Common myeloid progenitor, CD34-positive (primary cell): ENCODE measurements around the gene EMX1.
A peak's percentile ranks its signal among the peaks of the same experiment; 100 is the strongest.

Experiments
- CTCF ChIA-PET: fragments of 350-600 bp; sonication (Branson Sonifier 250); formaldehyde crosslinking; loops from one replicate; lab custom pipeline; 2021; ENCODE audit warnings: antibody characterized with exemption; lab: Charles Lee
- POLR2A ChIA-PET: fragments of 350-600 bp; sonication (Branson Sonifier 250); formaldehyde crosslinking; loops from one replicate; lab custom pipeline; 2021; ENCODE audit warnings: antibody characterized with exemption; lab: Charles Lee
- DNase-seq, 3 donors: peaks; one replicate each; pipeline versions ENCODE4 v3.0.0 to v3.0.0-alpha.2; 2013
- H3K27ac ChIP-seq, 2 experiments: 1 replicate in 1 of 2; 2 replicates in 1 of 2; pipeline ENCODE4 v1.7.0; 2013; ENCODE audit warnings: inconsistent platforms in 2 of 2, low read length in 2 of 2, mild to moderate bottlenecking in 2 of 2, low read depth in 1 of 2, moderate library complexity in 1 of 2; ENCODE audit not compliant: severe bottlenecking in 2 of 2, insufficient read depth in 1 of 2, poor library complexity in 1 of 2
- H3K27me3 ChIP-seq, 5 experiments: replicated peaks in 2 of 5; 1 replicate in 3 of 5; 2 replicates in 2 of 5; pipeline versions ENCODE4 v1.6.1 to v1.7.0; 2013; ENCODE audit warnings: low read length in 4 of 5, mild to moderate bottlenecking in 2 of 5, moderate library complexity in 2 of 5, inconsistent platforms in 1 of 5; ENCODE audit not compliant: insufficient read depth in 5 of 5, control insufficient read depth in 4 of 5
- H3K36me3 ChIP-seq, 4 experiments: 1 replicate in 2 of 4; 2 replicates in 2 of 4; pipeline versions ENCODE4 v1.6.1 to v1.7.0; 2013; ENCODE audit warnings: low read length in 3 of 4, control low read depth in 1 of 4, mild to moderate bottlenecking in 1 of 4; ENCODE audit not compliant: control insufficient read depth in 4 of 4, insufficient read depth in 4 of 4
- H3K4me1 ChIP-seq, 4 experiments: 1 replicate in 3 of 4; 2 replicates in 1 of 4; pipeline versions ENCODE4 v1.6.1 to v1.7.1; 2013; ENCODE audit warnings: low read length in 3 of 4, mild to moderate bottlenecking in 3 of 4, control low read depth in 1 of 4, inconsistent platforms in 1 of 4, moderate library complexity in 1 of 4; ENCODE audit not compliant: control insufficient read depth in 4 of 4, insufficient read depth in 4 of 4; ENCODE audit errors: control extremely low read depth in 1 of 4
- H3K4me3 ChIP-seq, 7 experiments: 1 replicate in 4 of 7; 2 replicates in 3 of 7; pipeline versions ENCODE4 v1.5.1 to v1.7.0; 2013; ENCODE audit warnings: mild to moderate bottlenecking in 7 of 7, low read length in 6 of 7, moderate library complexity in 6 of 7, inconsistent platforms in 2 of 7, low read depth in 2 of 7, control low read depth in 1 of 7; ENCODE audit not compliant: insufficient read depth in 4 of 7, control insufficient read depth in 1 of 7; ENCODE audit errors: extremely low read depth in 1 of 7
- H3K9me3 ChIP-seq, 5 experiments: 1 replicate in 4 of 5; 2 replicates in 1 of 5; pipeline versions ENCODE4 v1.6.1 to v1.7.1; 2013; ENCODE audit warnings: low read length in 4 of 5, mild to moderate bottlenecking in 2 of 5, inconsistent platforms in 1 of 5, low read depth in 1 of 5, moderate library complexity in 1 of 5; ENCODE audit not compliant: control insufficient read depth in 4 of 5, insufficient read depth in 2 of 5; ENCODE audit errors: control extremely low read depth in 1 of 5
- WGBS: methylation state at CpG from one replicate; pipeline ENCODE4 v1.1.5; 2013; ENCODE audit not compliant: insufficient coverage; 5-methylcytosine and 5-hydroxymethylcytosine counted together

The EMX1 gene

GRCh38 chr2:72914206-72914559 lies 3.1 kb upstream of the EMX1 start:
- WGBS, result 4% methylated on average over 7 of the region's 7 CpGs
- Histone ChIP-seq H3K9me3 (no peaks in the 10 kb centered on the region), H3K4me1 (peaks cover 0 to 34% (median 26%) of the 10 kb centered on the region in 4 experiments), H3K4me3 (no peak overlapping the region), H3K27ac (no peak overlapping the region), H3K27me3 (peaks cover 24 to 98% (median 55%) of the 10 kb centered on the region in 5 experiments), H3K36me3 (no peaks in the 10 kb centered on the region)
- CTCF ChIA-PET, result interaction anchor here (0.6 to 1.6 kb wide), 4 partner anchors 10 to 24 kb away, joined by 3 to 5 read pairs (median 3); no protein-coding TSS in a partner anchor
- POLR2A ChIA-PET, result no interaction called here
- DNase-seq, result no peak

DNA sequence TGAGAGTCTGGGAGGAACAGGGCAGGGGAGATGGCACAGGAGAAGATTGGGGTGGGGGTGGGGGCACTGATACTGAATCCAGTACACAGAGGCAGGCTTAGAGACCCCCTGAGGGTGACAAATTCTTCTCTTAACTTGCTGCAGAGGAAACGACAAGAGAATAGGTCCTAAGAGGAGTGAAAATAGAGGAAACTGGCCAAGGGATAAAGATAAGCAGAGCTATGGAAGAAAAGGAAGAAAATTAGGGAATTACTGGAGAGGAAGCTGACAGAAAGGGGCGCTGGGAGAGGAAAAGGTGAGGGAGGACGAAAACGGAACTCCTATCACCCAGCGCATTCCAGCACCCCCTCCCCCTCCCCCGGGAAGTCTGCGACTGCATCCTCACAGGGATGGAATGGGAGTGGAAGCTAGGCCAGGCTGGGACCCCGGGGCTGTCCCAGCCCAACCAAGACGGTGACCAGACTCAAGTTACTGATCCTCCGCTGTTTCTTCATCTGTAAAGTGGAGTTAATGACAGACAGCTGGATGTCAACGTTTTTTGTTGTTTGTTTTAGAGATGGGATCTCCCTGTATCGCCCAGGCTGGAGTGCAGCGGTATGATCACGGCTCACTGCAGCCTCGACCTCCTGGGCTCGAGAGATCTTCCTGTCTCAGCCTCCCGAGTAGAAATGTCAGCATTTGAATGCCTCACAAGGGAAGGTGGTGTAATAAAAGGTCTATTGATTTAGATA lies 2.6 kb upstream of the EMX1 start:
- Histone ChIP-seq H3K36me3 (no peaks in the 10 kb centered on the region), H3K4me1 (peaks cover 0 to 34% (median 26%) of the 10 kb centered on the region in 4 experiments), H3K9me3 (no peaks in the 10 kb centered on the region), H3K27ac (no peak overlapping the region), H3K27me3 (peaks cover 24 to 98% (median 56%) of the 10 kb centered on the region in 5 experiments), H3K4me3 (no peak overlapping the region)
- 3% methylated on average over 6 of the region's 17 CpGs for WGBS
- CTCF ChIA-PET, result interaction anchor here (0.6 to 1.6 kb wide), 5 partner anchors 11 to 28 kb away, joined by 3 to 5 read pairs (median 3); partner anchors contain the start of gene SPR
- no peak for DNase-seq
- POLR2A ChIA-PET, result no interaction called here

DNA sequence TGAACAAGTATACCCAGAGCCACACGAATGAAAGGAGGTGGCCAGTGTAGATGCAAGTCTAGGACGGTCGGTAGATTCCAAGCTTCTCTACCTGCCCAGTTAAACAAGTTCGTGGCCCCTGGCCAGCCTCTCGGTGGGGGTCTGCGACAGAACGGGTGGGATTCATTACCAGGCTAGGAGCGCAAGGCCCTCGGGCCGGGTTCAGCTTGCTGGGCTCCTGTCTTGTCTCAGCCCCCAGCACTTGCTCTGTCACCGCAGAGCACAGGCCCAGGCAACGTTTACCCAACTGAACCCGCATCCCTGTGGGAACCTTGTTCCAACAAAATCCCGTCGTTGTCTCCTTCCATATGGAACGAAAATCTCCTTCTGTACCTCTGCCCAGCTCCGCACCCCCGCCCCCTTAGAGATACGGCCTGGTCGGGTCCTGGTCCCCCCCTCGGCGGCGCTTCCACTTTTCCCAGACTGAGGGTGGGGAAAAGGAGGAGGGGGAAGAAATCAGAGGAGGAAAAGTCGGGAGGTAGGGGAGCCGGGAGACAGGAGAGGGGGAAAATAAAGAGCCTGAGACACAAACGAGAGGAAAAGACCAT lies 1.9 kb upstream of the EMX1 start:
- Histone ChIP-seq H3K36me3 (no peaks in the 10 kb centered on the region), H3K9me3 (no peaks in the 10 kb centered on the region), H3K4me3 (peak overlapping the region in 3 of 7 experiments; percentile 28 to 60 (median 41)), H3K27me3 (peaks cover 22 to 98% (median 59%) of the 10 kb centered on the region in 5 experiments), H3K27ac (no peak overlapping the region), H3K4me1 (peaks cover 0 to 41% (median 31%) of the 10 kb centered on the region in 4 experiments)
- ChIA-PET CTCF (interaction anchor here (1.0 to 1.6 kb wide), 2 partner anchors 22 to 28 kb away, joined by 3 to 5 read pairs; partner anchors contain the start of gene SPR), POLR2A (no interaction called here)
- WGBS, result 3% methylated on average over 8 of the region's 26 CpGs
- no peak for DNase-seq

DNA sequence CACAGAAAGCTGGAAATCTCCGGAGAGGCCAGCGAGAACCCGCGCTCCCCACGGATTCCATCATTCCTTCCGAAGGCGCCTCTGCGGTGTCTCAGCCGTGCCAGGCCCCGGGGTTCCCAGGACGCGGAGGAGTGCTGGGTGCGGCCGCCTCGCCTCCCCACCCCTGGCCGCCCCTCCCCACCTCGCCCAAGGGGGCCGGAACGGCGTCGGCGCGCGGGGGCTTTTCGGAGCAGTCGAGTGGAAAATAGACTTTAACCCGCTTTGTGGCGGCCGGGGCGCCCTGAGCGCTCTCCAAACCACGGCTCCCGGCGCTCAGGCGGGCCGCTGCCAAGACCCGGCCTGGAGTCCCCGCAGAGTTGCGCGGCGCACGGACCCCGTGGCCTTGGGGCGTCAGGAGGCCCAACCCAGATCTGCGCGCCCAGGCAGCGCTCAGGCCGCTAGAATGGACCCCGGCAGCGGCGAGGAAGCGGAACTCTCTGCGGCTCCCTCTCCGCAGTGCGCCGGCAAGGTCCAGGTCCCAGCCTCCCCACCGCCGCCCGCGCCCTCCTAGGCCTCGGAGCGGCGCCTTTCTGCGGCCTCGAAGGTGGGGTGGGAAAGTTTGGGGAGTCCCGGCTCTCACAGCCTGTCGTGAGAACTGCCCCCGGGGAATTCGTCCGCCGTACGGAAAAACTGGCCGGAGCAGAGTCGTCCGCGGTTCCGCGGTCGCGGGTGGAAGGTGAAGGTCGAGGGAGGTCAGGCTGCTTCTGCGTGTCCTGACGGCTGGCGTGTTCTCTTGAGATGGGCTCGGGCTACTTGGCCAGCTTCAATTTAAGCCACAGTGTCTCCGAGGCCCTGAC lies 1.2 kb upstream of the EMX1 start:
- POLR2A ChIA-PET, result no interaction called here

GRCh38 chr2:72916743-72917137 lies 579 bp upstream of the EMX1 start:
- Histone ChIP-seq H3K4me3 (peak overlapping the region in 5 of 7 experiments; percentile 23 to 66 (median 56)), H3K36me3 (no peaks in the 10 kb centered on the region), H3K27ac (no peak overlapping the region), H3K27me3 (peaks cover 19 to 98% (median 64%) of the 10 kb centered on the region in 5 experiments), H3K9me3 (no peaks in the 10 kb centered on the region), H3K4me1 (peaks cover 0 to 48% (median 36%) of the 10 kb centered on the region in 4 experiments)
- 3% methylated on average over 22 of the region's 29 CpGs for WGBS
- ChIA-PET POLR2A (no interaction called here), CTCF (interaction anchor here (1.1 to 2.2 kb wide), 5 partner anchors 9 to 29 kb away, joined by 3 to 6 read pairs (median 4); partner anchors contain the start of gene SPR)
- DNase-seq, result no peak

More for the DNA sequence above, 1.2 kb upstream of the EMX1 start:
- WGBS, result under 1% methylated on average over 80 of the region's 86 CpGs
- Histone ChIP-seq H3K36me3 (no peaks in the 10 kb centered on the region), H3K27ac (no peak overlapping the region), H3K9me3 (no peaks in the 10 kb centered on the region), H3K4me1 (peaks cover 0 to 48% (median 36%) of the 10 kb centered on the region in 4 experiments), H3K4me3 (peak overlapping the region in 4 of 7 experiments; percentile 28 to 60 (median 56)), H3K27me3 (peaks cover 19 to 98% (median 62%) of the 10 kb centered on the region in 5 experiments)
- CTCF ChIA-PET, result interaction anchor here (1.1 to 2.2 kb wide), 5 partner anchors 10 to 28 kb away, joined by 3 to 6 read pairs (median 4); partner anchors contain the start of gene SPR
- peak; percentile 47 to 81 (median 76) for DNase-seq

DNA sequence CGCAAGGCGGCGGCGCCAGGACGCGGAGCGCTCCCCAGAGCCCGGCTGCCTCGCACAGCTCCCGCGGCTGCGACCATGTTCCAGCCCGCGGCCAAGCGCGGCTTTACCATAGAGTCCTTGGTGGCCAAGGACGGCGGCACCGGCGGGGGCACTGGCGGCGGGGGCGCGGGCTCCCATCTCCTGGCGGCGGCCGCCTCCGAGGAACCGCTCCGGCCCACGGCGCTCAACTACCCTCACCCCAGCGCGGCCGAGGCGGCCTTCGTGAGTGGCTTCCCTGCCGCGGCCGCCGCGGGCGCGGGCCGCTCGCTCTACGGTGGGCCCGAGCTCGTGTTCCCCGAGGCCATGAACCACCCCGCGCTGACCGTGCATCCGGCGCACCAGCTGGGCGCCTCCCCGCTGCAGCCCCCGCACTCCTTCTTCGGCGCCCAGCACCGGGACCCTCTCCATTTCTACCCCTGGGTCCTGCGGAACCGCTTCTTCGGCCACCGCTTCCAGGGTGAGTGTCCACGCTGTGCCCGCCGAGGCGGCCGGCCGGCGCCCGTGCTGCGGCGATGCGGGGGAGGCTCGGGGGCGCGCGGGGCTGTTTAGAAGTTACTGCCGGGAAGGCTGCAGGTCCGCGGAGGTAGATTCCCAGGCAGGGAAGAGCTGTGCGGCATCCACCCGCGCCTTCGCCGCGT lies 696 bp downstream of the EMX1 start:
- peak overlapping the region in 3 of 7 experiments; percentile 21 to 54 (median 48) for H3K4me3 ChIP-seq
- no peaks in the 10 kb centered on the region for H3K9me3 ChIP-seq
- CTCF ChIA-PET, result interaction anchor here (1.5 to 2.2 kb wide), 3 partner anchors 8 to 28 kb away, joined by 4 to 5 read pairs (median 4); no protein-coding TSS in a partner anchor
- peaks cover 16 to 99% (median 74%) of the 10 kb centered on the region in 5 experiments for H3K27me3 ChIP-seq
- H3K27ac ChIP-seq, result no peak overlapping the region
- H3K4me1 ChIP-seq, result peaks cover 0 to 48% (median 36%) of the 10 kb centered on the region in 4 experiments
- peak in 1 of 3 donors; percentile 42 for DNase-seq
- WGBS, result under 1% methylated on average over 79 of the region's 89 CpGs
- POLR2A ChIA-PET, result no interaction called here
- no peaks in the 10 kb centered on the region for H3K36me3 ChIP-seq
